ENCODE data around the gene GRIK1.

GRIK1 gene

GRCh38 chr21:29827647-29828046, 112.1 kb downstream of the GRIK1 start:
- DNase-seq (ENCODE audit: low read depth) = no peak

GRCh38 chr21:29827236-29827635, 112.6 kb downstream of the GRIK1 start:
- no peak for DNase-seq (ENCODE audit: low read depth)

GRCh38 chr21:29826386-29826785, 113.4 kb downstream of the GRIK1 start:
- no peak for DNase-seq (ENCODE audit: low read depth)

GRCh38 chr21:29825936-29826335, 113.9 kb downstream of the GRIK1 start:
- DNase-seq (ENCODE audit: low read depth) = no peak

- DNase-seq (ENCODE audit: low read depth) = no peak
Observed at GRCh38 chr21:29825345-29825744, 114.5 kb downstream of the GRIK1 start.

GRCh38 chr21:29822064-29822463, 117.7 kb downstream of the GRIK1 start:
- no peak for DNase-seq (ENCODE audit: low read depth)

- DNase-seq (ENCODE audit: low read depth) = no peak
Observed at GRCh38 chr21:29821230-29821629, 118.6 kb downstream of the GRIK1 start.

GRCh38 chr21:29819675-29820326, 120.0 kb downstream of the GRIK1 start:
- DNase-seq (ENCODE audit: low read depth) = no peak

- no peak for DNase-seq (ENCODE audit: low read depth)
Observed at GRCh38 chr21:29818383-29818921, 121.3 kb downstream of the GRIK1 start.

- no peak for DNase-seq (ENCODE audit: low read depth)
Observed at GRCh38 chr21:29817450-29817849, 122.3 kb downstream of the GRIK1 start.

GRCh38 chr21:29812947-29813346, 126.8 kb downstream of the GRIK1 start:
- DNase-seq (ENCODE audit: low read depth) = no peak

- no peak for DNase-seq (ENCODE audit: low read depth)
Observed at GRCh38 chr21:29810871-29811270, 128.9 kb downstream of the GRIK1 start.

GRCh38 chr21:29808153-29808552, 131.6 kb downstream of the GRIK1 start:
- no peak for DNase-seq (ENCODE audit: low read depth)

- no peak for DNase-seq (ENCODE audit: low read depth)
Observed at GRCh38 chr21:29805105-29805504, 134.7 kb downstream of the GRIK1 start.

- DNase-seq (ENCODE audit: low read depth) = no peak
Observed at GRCh38 chr21:29803191-29803590, 136.6 kb downstream of the GRIK1 start.

- DNase-seq (ENCODE audit: low read depth) = no peak
Observed at GRCh38 chr21:29801122-29801521, 138.7 kb downstream of the GRIK1 start.

- no peak for DNase-seq (ENCODE audit: low read depth)
Observed at GRCh38 chr21:29800056-29800455, 139.7 kb downstream of the GRIK1 start.

- DNase-seq (ENCODE audit: low read depth) = no peak
Observed at GRCh38 chr21:29798840-29799239, 141.0 kb downstream of the GRIK1 start.

GRCh38 chr21:29797155-29797554, 142.6 kb downstream of the GRIK1 start:
- DNase-seq (ENCODE audit: low read depth) = no peak

- no peak for DNase-seq (ENCODE audit: low read depth)
Observed at GRCh38 chr21:29793712-29794111, 146.1 kb downstream of the GRIK1 start.

- DNase-seq (ENCODE audit: low read depth) = no peak
Observed at GRCh38 chr21:29789393-29789792, 150.4 kb downstream of the GRIK1 start.

- DNase-seq (ENCODE audit: low read depth) = no peak
Observed at GRCh38 chr21:29788752-29789151, 151.0 kb downstream of the GRIK1 start.

GRCh38 chr21:29787361-29787909, 152.4 kb downstream of the GRIK1 start:
- DNase-seq (ENCODE audit: low read depth) = no peak

Data from activated T-helper 9 cell treated with anti-CD3 and anti-CD28 coated beads, Interleukin-2, amount 50 U/mL, for 16 hours (primary cell).